GM21619 (cell line): Measurements from ENCODE around the gene VPS25.
A peak's percentile ranks its signal among the peaks of the same experiment; 100 is the strongest.
"Not testable (repeated sequence)": the region's sequence is repeated elsewhere in the genome, so short reads cannot be mapped to it uniquely, and the experiment has no call there.

Experiments used
- ATAC-seq: cut with Tn5 transposase; IDR thresholded peaks from one replicate; pipeline ENCODE4 v1.9.1; 2021; ENCODE audit not compliant: unreplicated experiment

VPS25 gene

DNA sequence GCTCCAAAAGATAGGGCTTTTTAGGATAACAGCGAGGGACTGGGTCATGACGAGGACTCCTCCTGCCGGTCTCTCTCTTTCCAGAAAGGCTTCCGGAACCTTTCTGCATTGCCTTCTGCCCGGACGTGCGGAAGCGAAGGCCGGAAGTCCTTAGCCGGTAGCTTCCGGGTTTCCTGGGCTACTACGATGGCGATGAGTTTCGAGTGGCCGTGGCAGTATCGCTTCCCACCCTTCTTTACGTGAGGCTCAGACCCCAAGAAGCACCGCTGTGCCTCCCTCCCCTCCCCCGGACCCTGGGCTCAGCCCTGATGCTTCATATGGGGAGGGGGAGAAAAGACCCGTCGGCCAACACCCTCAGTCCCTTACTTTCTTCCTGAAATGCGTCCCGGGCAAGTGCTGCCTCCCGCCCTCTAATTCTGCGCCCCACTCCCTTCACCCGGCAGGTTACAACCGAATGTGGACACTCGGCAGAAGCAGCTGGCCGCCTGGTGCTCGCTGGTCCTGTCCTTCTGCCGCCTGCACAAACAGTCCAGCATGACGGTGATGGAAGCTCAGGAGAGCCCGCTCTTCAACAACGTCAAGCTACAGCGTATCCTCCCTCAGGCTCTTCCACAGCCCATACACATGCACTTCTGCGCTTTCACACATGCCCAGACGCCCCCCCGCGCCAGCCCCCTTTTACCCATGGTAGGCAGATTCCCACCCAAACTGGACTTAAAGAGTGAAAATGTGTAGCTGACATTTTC lies at the start of gene VPS25:
Gene VPS25 (plus strand): TSS at position 160 of the 746 bp plus-strand sequence. CDS start 27 bp downstream, at position 187.
- peak; percentile 69 for ATAC-seq

DNA sequence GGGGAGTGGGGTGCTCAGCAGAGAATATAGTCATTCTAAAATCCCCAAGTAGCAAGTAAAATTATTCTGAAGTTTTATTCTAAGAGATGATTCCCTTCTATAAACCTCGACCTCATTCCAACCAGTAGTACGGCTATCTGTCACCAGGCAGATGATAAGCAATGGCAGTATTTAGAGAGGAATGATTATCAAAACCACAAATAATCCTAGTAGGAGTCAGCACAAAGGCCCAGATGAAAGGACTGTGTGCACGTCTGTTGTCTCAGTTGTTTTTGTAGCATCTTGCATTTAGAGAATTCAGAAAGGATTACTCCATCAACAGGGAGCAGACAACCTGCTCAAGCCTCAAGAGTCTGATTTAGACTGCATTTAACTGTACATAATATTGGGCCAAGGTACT lies 49.6 kb upstream of the VPS25 start:
- ATAC-seq, result no peak

GRCh38 chr17:42725143-42725542 lies 48.1 kb upstream of the VPS25 start:
- no peak for ATAC-seq

DNA sequence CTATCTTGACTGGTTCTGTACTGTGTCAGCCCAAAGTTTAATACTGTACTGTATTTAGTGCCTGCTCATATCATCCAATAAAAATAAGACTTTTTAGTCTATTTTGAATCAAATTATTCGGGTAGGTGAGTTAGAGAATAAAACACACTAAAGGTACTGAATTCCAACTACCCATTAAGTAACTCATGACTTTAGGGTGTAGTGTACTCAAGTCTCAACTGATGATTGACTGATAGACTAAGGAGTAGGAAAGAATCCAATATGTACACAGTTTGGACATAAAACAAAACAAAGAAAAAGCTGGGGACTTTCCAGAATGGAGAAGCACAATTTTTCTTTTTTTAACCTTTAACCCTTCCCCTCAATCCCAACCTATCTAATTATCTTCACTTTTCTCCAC lies 32.5 kb upstream of the VPS25 start:
- ATAC-seq, result no peak

DNA sequence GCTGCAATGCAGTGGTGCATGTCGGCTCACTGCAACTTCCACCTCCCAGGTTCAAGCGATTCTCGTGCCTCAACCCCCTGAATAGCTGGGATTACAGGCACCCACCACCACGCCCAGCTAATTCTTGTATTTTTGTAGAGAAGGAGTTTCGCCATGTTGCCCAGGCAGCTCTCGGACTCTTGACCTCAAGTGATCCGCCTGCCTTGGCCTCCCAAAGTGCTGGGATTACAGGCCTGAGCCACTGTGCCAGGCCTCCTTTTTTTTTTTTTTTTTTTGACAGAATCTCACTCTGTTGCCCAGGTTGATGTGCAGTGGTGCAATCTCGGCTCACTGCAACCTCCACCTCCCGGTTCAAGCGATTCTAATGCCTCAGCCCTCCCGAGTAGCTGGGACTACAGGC lies 30.3 kb upstream of the VPS25 start:
- ATAC-seq, result not testable (repeated sequence)

GRCh38 chr17:42743595-42744282 lies 29.5 kb upstream of the VPS25 start:
- no peak for ATAC-seq

DNA sequence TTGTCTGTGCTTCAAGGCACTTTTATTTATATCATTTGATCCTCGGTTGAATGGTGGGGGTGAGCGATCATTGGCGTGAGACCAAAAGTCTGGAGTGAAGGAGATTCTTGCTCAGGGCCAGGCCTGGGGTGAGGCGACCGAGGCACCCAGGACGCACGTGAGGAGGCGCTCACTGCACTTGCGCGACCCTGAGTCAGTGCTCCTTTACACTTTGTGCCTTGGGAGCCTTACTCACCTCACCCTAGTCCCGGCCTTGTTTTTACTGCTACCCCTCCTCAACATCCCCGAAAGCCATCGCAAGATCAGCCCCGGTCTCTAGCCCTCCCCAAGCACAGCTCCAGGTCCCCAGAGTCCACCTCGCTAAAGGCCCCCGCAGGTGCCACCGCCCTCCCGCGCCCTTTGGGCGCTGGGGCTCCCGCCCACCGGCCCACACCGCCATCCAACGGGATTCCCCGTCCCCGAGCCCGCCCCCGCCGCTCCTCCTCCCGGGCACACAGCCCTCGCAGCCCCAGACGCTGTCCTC lies 28.9 kb upstream of the VPS25 start:
- peak; percentile 44 for ATAC-seq

DNA sequence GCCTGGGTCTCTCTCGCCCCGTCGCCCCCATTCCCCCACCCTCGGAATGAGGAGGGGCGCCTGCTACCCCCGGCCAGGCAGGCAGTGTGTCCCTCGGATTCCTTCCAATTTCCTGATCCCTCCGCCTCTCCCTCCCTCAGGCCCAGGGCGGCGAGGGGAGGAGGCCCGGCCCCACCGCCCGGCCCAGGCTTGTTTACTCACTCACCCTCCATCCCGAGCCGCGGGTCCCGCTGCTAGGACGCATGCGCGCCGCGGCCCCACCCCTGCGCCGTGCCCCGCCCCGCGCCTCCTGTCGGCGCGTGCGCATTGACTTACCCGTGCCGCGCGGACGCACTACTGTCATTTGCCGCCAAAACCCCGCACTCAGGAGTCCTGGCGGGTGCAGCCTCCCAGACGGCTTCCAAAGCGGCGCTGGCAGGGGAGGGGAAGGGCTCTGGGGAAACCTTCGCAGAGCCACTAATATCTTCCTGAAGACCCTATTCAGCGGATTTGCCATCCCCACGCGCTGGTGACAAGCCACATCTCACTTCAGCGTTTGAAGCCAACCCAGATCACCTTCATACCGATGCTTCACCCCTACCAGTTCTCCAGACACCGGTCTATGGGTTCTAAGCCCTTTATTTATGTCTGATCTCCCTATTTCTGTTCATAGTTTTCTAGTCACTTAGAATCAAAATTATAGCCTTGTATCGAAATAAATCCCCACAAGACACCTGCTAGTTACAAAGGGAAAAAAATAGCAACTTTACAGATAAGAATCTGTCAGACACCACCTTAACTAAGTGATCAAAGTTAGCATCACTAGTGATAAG lies 28.2 kb upstream of the VPS25 start, which contains the start of gene EZH1:
Gene EZH1 (minus strand): TSS at position 235 of the 812 bp plus-strand sequence. CDS start 16,099 bp downstream, outside the sequence.
- peak; percentile 69 for ATAC-seq

DNA sequence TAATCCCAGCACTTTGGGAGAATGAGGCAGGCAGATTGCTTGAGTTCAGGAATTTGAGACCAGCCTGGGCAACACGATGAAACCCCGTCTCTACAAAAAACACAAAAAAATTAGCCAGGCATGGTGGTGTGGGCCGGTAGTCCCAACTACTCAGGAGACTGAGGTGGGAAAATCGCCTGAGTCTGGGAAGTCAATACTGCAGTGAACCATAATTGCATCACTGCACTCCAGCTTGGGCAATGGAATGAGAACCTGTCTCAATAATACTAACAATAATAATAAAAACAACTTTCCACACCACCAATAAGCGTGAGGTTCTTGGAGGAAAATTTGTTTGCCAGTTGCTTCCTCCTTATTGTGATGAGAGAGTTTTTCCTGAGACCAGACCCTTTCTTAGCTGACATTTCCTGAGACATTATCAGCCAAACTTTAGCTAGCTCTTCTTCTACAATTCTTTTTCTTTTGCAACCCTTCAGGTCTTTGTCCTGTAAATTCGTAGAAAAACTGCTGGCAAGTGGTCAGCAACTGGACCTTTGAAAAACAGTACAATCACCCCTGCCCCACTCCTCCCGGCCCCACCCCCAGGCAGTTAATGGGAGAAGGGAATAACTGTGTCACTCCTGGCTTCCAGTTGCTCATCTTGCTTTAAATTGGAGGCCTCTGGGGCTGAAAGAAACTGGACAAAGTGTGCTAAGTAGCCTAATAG lies 24.9 kb upstream of the VPS25 start:
- no peak for ATAC-seq

DNA sequence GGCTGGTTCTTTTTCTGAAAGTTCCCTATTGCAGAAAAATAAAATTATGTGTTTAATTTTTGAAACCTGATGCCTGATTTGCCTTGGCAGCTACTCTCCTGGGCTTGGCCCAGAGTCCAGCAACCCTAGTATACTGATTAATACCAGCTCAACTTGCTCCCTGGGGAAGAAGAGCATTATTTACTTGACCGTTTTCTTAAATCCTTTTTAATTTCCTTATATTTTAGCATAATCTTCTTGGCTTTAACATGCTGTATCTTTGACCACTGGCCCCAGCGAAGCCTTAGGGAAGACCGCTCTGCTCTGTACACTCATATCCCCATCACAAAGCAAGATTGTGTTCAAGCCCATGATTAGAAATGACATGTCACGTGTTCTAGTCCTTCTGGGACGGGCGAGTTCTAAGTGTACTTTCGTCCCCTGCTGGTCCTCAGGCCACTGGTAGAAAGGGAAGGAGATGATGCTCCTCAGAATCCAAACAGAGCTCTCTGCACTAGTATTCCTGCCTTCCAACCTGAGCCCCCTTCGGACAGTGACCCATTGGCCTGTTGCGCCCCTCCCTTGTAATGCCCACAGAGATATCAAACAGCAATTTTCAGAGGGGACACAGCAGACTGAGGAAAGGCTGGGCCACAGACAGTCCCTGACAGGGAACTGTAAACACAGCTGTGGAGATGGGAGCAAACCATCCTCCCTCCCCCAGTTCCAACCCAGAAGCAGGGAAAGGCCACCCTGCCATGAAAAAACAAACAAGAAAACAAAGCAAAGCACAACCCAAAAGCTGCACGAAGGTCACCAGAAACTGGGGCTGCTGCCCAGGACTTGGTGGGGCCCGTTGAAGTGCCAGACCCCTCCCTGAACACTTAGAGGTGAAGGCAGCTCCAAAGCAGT lies 24.1 kb upstream of the VPS25 start:
- no peak for ATAC-seq

- ATAC-seq, result no peak
These were observed 22.4 kb upstream of the VPS25 start for GRCh38 chr17:42750739-42751344.

DNA sequence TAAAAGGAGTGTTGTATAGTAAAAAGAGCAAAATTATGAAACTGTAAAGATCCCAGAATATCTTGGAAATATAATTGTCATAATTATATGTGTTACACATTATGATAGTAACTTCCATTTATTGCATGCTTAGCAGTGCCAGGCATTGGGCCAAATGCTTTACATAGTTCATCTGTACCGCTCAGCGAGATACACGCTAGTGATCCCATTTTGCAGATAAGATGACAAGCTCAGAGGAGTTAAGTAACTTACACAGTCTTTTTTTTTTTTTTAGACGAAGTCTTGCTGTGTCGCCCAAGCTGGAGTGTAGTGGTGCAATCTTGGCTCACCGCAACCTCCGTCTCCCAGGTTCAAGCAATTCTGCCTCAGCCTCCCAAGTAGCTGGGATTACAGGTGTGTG lies 21.6 kb upstream of the VPS25 start:
- ATAC-seq, result no peak

- no peak for ATAC-seq
These were observed 18.5 kb upstream of the VPS25 start for GRCh38 chr17:42754782-42755181.

DNA sequence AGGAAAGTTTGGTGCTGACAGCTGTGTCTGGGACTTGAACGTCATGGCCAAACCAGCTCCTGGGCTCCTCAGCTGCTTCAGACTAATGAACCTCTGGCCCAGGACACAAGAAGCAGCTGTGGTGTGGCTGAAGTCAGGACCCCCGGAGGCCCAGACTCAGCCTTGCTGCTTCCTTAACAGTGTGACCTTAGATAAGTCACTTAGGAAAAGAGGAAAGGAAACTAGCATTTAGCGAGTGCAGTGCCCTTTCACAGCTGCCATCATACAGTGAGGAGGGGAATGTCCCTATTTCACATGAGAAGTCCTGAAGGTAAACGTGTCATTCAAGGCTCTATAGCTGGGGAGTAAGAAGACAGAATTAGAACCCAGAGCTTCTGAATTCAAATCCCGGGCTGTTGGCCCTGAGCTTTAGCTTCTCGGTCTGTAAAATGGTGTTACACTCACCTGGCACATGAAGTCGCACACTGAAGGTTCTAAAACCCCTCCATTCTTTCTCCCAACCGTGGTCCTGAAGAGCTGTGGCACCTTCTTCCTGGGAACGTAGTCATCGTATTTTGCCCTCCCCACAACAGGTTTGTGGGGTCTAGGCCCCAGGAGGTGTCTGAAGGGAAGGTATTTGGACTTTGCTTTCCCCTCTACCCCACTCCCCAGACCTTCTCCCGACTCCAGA lies 13.1 kb upstream of the VPS25 start:
- peak; percentile 76 for ATAC-seq

GRCh38 chr17:42760652-42761581 lies 12.3 kb upstream of the VPS25 start, which contains the start of gene RAMP2:
RAMP2 (plus strand) TSS chr17:42761227; CDS start chr17:42761262, 35 bp downstream.
- no peak for ATAC-seq

GRCh38 chr17:42761638-42762037 lies 11.6 kb upstream of the VPS25 start:
- no peak for ATAC-seq

- ATAC-seq, result no peak
These were observed 7.1 kb upstream of the VPS25 start for GRCh38 chr17:42766124-42766523.
